Left renal pelvis (tissue), 4 donors: ENCODE data around the gene ACBD6. TPM values are rescaled to one million over a fixed set of nuclear protein-coding genes. Genes with fewer than 3 reads are reported as not detected.
A peak's percentile ranks its signal among the peaks of the same experiment; 100 is the strongest.
"Not testable (repeated sequence)": the region's sequence is repeated elsewhere in the genome, so short reads cannot be mapped to it uniquely, and the experiment has no call there.

Source experiments
- DNase-seq, 4 donors: peaks; one replicate each; pipeline ENCODE4 v3.0.0-alpha.2; 2013; ENCODE audit warnings: low read depth in 4 of 4, low spot score in 3 of 4
- polyA plus RNA-seq, 4 donors: library from polyadenylated mRNA; unstranded; fragments of 120-200 nt; gene quantifications; one replicate each; pipeline ENCODE4 v1.2.1, GENCODE V29; 2013; ENCODE audit not compliant: insufficient read length in 4 of 4

The ACBD6 gene
- polyA plus RNA-seq, 4 donors: 63.8 to 78.8 (median 69.6) TPM

DNA sequence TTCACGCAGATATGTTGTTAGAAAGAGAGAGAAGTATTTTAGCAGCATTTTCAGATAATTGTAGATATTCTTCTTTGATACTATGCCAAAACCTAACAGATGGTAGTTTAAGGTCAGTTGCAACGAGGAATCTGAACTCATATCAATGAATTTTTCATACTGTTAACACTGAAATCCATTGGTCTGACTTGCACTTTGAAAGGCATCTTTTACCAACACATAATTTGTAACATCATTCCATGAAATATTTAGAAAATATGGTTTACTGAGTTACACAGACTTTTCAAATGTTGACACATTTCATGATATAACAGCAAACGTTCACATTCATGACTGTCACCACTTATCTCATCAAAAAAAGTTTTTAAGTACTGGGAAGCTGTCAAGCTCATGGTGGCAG, 4.6 kb downstream of the ACBD6 start:
- no peak for DNase-seq

DNA sequence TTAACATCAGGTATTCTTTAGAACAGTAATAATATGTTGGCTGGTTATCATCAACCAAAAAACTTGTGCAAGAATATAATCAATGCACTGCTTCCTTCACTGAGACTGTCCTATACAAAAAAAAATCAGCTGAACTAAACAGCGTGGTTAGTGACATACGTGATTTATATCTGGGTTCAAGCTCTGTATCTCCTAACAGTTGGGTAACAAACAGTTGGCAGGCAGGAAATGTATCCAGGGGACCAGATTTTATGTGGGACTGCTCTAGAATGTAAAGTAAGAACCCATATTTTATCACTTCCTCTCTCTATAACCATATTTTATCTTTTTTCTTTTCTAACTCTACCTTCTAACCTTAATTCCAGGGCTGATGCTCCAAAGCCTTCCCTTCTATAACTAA, 8.0 kb downstream of the ACBD6 start:
- DNase-seq: no peak

- DNase-seq: no peak
These were observed 12.4 kb downstream of the ACBD6 start for GRCh38 chr1:180489976-180490375.

DNA sequence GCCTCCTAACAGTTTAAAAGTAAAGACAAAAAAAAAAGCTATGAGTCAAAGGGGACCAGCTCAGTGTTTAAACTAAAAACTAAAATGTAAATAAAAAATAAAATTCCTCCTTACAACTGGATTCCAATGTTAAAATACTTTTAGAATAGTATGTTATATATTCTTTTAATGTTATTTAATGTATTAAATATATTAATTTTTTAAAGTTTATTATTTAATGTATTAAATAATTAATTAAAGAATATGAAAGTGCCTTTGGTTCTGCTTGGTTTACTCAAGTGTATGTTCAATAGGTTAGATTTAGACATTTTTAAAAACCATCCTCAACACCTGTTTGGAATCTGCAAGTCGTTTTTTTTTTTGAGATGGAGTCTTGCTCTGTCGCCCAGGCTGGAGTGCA, 13.1 kb downstream of the ACBD6 start:
- no peak for DNase-seq

DNA sequence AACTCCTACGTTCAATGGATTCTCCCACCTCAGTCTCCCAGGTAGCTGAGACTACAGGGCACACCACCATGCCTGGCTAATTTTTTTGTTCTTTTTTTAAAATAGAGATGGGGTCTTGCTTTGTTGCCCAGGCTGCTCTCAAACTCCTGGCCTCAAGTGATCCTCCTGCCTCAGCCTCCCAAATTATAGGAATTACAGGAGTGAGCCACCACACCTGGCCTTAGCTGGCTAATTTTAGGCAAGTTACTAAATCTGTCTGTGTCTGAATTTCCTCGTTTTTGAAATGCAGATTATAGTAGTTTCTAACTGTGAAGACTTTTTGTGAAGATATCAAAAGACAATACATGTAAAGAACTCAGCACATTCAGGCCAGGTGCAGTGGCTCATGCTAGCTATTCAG, 13.7 kb downstream of the ACBD6 start:
- no peak for DNase-seq

- DNase-seq: no peak
These were observed 16.3 kb downstream of the ACBD6 start for GRCh38 chr1:180486092-180486491.

GRCh38 chr1:180484490-180484889, 17.9 kb downstream of the ACBD6 start:
- DNase-seq: no peak

DNA sequence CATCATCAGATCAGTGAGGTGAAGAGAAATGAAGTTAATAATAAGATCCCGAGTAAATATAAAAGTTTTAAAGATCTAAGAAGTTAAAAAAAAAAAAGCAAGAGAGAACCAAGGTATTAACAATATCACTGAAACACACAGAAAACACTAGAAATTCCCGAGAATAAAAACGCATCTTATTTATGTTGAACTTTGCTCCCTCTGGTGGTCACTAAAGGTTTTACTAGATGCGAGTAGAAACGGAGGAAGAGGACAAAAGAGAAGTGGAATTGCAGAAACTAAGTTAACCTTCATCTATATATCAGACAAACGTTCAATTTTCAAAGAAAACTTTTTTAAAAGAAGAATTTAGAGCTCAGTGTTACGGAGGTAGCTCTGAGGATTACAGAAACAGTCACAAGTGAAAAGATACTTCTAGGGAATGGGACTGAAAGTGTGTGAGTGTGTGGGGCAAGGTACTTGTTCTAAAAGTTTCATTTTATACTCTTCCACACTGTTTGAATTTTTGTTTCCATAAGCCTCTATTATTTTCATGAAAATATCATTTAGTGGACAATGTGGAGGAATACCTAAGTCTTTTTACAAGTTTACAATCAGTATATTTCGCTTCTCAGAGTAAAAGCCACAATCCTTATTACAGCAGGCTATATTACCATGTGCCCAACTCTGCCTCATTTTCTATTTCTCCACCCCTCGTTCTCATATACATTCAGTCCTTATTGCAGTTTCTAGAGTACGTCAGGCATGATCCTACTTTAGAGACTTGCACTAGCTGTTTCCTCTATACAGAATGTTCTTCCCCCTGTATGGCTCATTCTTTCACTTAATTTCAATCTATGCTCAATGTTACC, 19.7 kb downstream of the ACBD6 start:
- DNase-seq: peak in 1 of 4 donors; percentile 34

DNA sequence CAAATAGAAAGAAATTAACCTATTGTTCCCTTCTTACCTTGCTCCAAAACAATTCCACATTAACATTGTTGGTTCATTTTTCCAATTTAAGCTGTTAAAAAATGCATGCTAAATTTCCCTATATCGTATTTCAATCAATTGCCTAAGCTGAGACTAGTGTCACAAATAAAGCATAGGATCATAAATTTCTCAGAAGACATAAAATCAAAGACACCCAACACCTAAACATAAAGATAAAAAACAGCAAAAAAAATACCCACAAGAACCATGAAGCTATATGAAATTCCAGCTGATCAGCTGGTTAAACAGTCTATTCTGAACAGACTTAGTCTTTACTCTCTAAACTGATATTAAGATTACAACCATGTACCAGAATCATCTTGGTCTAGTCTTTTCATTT, 32.3 kb downstream of the ACBD6 start:
- no peak for DNase-seq

DNA sequence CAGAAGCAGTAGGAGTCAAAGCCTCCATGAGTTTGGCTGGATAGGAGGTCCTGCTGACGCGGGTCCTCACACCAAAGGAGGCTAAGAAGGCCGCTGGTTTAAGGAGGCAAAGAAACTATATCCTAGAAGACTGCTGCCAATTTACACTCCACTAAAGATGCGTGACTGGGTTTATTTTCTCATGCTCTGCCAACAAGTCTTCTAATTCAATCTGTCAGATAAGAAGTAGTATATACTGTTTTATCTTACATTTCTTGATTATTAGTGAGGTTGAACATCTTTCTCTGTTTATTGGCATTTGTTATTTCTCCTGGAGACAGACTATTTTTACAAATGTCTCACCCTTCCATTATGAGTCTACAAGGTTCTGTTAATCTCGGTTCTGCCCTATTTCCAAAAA, 34.1 kb downstream of the ACBD6 start:
- DNase-seq: no peak

- DNase-seq: no peak
These were observed 40.3 kb downstream of the ACBD6 start for GRCh38 chr1:180462102-180462501.

GRCh38 chr1:180461682-180462081, 40.7 kb downstream of the ACBD6 start:
- not testable (repeated sequence) for DNase-seq

DNA sequence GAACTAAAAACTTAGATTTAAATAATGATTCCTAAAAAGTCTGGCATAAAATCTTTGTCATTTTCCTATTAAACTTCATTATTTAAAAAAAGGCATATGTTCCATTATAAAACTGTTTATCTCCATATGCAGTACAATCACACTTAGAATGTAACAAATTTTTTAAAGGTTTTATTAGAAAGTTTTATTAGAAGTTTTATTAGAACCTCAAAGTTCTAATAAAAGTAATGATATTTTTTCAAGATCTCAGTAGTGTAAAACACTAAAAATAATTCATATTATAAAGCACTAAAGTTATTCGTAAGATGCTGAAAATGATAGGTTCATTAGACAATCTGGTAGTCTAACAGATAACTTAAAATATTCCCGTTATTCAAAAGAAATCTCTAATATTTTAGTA, 43.6 kb downstream of the ACBD6 start:
- no peak for DNase-seq

GRCh38 chr1:180456191-180456590, 46.2 kb downstream of the ACBD6 start:
- no peak for DNase-seq

GRCh38 chr1:180451504-180451903, 50.9 kb downstream of the ACBD6 start:
- no peak for DNase-seq

DNA sequence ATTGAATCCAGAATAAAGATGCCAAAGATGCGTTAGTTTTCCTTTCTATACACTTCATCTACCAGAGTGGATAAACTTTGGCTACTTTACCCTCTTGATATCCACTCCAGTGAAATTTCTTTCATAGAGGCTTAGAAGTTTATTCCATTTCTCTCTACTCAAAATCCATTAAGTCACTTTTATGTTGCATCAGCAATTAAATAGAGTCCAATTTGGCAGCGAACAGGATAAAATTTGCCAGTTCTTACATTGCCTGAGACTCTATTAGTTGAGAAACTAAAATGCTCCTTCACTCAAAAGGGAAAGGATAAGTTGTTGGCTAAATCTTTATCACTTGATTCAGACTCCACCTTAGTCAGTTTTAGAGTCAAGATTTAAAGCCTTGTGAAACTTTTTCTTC, 57.9 kb downstream of the ACBD6 start:
- no peak for DNase-seq

GRCh38 chr1:180440335-180440734, 62.0 kb downstream of the ACBD6 start:
- DNase-seq: no peak

- DNase-seq: no peak
These were observed 66.8 kb downstream of the ACBD6 start for GRCh38 chr1:180435566-180435965.

- DNase-seq: no peak
These were observed 68.5 kb downstream of the ACBD6 start for GRCh38 chr1:180433873-180434272.

GRCh38 chr1:180431683-180432082, 70.7 kb downstream of the ACBD6 start:
- no peak for DNase-seq

DNA sequence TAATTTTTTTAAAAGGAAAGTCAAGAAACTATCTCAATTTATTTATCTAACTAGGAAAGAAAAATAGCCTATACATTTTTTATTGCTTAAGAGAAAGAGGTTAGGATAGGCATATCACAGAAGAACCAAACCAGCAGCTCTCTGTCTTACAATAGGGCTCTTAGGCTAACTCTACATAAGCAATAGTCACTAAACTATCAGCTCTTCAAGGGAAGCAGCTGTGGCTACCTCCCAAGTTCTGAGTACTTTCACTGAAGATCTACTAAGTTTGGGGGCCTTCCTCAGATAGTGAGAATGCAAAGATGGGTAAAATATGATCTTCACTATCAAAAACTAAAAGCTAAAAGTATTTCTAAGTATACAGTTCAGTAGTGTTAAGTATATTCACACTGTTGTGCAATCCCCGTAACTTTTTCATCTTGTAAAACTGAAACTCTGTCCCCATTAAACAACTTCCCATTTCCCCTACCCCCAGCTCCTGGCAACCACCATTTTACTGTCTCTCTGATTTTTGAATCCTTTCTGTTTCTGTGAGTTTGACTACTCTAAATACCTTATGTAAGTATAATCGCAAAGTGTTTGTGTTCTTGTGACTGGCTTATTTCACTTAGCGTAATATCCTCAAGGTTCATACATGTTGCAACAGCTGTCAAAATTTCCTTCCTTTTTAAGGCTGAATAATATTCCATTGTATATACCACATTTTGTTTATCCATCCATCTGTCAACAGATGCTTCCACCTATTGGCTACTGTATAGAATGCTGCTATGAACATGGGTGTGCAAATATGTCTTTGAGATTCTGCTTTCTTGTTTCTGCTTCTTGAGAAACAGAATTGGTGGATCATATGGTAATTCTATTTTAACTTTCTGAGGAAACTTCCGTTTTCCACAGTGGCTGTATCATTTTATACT, 73.3 kb downstream of the ACBD6 start:
- no peak for DNase-seq

- DNase-seq: no peak
These were observed 76.4 kb downstream of the ACBD6 start for GRCh38 chr1:180425952-180426351.
